Activated CD4-positive, alpha-beta T cell treated with anti-CD3 and anti-CD28 coated beads, Interleukin-2, amount 50 U/mL, for 24 hours (primary cell): Measurements from ENCODE around the gene THEM4.
A peak's percentile ranks its signal among the peaks of the same experiment; 100 is the strongest.

Experiments used
- DNase-seq, 2 donors: peaks; one replicate each; pipeline ENCODE4 v3.0.0-alpha.2; 2020; ENCODE audit warnings: low read depth in 1 of 2, low spot score in 1 of 2

Gene THEM4

GRCh38 chr1:151909167-151910149 lies at the start of gene THEM4:
Gene THEM4, minus strand, starts transcription at chr1:151909511. Its CDS starts 53 bp downstream, at chr1:151909458.
- peak; percentile 90 to 92 for DNase-seq

- no peak for DNase-seq
Measured at GRCh38 chr1:151958959-151959358, 49.6 kb upstream of the THEM4 start.

- DNase-seq = no peak
Measured at GRCh38 chr1:151956957-151957497, 47.7 kb upstream of the THEM4 start.

DNA sequence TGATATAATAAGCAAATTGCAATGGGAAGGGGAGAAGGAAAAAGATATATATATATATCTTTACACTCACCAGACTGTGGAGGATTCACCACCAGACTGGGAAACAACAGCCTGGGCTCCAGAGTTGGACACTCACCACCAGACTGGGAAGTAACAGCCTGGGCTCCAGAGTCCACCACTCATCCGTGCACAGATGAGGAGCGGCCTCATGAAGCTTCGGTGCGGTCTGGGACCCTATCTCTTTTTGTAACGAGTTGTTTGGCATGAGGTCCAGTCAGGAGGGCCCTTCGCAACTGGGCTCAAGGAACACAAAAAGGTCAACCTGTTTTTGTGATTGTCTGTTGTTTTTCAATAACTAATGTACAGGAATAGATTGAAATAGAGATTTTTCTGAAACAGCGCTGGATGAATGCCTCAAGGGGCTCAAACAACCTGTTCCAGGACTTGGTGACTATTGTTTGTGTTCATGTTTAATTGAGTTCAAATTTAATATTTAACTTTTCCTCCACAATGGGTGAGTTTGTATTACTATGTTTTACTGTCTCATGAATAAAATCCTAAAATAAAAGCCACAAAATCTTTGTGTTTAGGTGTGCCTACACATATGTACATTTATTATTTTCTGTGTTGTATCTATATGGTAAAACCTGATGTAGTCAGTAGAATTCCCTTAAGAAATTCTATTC lies 44.2 kb upstream of the THEM4 start:
- DNase-seq = no peak

DNA sequence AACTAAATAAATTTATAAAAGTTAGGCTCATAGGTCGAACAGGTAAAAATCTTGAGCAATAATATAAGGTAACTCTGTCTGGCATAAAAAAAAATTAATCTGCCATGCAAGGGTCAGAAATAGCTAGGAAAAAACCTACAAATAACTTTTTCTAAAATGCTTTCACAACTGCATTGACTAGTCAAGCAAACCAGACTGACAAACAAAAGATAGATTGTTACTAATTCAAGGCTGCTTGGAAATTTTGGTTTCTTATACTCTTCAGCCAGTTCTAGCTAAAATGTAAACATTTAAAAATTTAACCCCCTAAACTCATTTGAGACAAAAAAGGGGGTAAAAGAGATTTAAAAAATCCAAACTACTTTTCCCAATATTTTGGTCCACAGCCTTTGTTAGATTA lies 43.5 kb upstream of the THEM4 start:
- no peak for DNase-seq

DNA sequence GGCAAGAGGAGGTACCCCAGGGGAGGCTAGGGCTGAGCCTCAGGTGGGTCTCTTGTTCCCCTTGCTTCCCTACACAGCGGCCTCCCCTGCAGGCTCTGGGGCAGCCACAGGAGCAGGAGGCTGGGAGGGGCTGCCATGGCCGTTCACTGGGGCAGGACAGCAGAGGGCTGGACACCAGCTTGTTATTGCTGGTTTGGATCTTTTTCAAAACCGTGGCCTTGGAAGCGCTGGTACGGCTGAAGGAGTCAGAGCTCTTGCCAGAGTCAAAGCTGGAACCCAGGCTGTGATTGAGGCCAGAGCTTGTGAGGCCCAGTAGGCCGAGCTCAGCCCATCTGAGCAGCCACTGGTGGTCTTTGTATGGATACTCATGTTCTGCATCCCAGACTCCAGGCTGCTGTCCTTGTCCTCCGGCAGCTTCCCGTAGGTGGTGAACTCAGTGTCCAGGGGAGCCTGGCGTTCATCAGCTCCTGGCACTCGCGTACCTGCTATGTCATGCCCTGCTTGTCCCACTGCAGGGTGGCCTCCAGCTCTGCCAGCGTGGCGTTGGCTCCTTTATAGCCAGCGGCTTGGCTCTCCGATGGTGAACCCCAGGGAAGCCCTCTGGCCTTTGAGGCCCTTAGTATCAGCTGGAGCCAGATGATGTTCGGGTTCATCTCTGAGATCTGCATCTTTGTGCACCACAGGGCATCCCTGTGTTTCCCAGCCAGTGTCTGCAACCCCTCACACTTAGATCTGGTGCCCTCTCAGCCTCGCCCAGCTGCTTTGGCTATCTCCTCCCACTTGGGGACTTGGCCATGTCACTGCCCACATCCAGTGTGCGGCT lies 40.3 kb upstream of the THEM4 start:
- DNase-seq = no peak

- DNase-seq = no peak
Measured at GRCh38 chr1:151948506-151948905, 39.2 kb upstream of the THEM4 start.

DNA sequence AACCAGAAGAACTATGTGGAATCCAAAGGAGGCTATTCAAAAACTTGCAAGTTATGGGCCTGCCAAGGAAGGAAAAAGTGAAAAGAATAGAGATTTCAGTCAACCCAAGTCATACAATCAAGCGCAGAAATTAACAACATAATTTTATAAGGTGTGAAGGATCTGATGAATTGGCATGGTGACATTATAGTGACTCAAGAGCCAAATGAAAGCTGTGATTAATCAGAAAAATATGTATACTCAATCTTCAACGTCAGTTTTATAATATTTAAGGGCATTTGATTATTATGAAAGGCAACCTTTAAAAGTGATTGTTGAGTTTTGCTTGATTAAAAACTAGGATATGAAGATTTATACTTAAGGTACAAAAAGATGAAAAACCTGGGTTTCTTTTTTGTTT lies 37.8 kb upstream of the THEM4 start:
- no peak for DNase-seq

DNA sequence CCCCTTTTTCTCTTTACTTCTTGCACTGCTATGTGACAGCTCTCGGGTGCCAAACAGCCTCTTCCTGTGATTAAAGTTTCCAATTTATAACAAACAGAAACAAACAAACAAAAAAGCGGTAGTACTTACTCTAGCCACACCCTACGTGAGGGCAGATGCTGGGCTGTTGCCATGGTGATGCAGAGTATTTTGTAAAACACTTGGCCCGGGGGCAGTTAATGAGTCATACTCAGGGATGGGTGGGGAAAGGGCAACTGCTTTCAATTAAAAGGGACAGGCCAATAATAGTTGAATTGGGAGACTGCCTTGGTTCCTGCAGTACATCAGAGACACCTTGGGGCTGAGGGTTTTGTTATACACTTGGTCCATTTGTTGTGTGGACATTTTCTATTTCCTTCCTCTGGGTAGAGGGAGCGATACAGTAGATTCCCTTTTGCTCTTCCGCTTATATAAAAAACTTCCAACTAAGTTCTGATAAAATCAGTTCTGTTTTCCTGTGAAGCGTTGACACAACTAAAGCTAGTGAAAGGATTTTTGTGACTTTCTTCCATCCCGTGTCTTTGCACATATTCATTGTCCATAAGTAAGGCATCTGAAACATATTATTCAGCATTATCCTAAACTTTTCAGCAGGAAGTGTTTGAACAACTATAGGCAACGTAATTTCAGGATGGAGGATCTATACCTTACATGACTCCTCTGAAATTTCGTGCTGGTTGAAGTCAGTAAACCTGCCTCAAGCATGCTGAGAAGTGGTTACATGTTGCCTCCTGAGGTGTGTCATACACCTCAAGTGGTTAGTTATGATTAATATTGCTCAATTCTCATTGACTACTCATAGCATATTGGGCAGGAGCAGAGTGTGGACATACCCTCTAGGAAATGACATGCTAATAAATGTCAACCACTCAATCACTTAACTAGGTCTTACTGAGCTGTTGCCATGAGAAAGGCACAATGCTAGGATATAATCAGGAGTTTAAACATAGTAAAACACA lies 36.7 kb upstream of the THEM4 start:
- peak; percentile 24 to 74 for DNase-seq

DNA sequence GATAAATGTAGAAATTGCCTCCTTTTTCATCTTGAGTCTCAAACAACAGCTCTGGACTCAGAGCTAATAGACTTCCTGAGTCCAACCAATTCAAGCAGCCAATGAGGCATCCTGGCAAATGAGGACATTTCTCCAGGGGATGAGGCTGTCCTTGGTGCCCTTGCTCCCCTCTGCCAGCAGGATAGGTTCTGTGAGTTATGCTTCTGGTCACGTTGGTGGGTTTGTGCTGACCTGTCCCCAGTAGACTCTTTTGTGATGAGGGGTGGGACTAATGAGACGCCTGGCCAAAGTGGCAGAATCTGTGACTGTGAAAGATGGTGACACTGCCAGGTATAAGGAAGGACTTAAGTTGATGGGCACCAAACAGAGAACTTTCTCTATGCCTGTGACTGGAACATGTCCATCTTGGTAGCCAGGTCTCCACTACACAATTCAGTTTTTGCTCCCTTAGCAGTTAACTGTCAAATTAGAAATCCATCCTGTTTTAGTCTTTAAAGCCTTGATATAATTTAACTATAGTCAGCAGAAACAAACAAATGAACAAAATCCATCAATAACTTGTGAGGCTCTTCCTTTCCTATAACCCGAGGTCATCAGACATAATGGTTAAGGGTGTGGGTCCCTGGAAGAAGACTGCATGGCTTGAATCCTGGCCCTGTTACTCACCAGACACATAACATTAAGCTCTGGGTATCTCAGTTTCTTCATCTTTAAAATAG lies 35.7 kb upstream of the THEM4 start:
- DNase-seq = no peak

DNA sequence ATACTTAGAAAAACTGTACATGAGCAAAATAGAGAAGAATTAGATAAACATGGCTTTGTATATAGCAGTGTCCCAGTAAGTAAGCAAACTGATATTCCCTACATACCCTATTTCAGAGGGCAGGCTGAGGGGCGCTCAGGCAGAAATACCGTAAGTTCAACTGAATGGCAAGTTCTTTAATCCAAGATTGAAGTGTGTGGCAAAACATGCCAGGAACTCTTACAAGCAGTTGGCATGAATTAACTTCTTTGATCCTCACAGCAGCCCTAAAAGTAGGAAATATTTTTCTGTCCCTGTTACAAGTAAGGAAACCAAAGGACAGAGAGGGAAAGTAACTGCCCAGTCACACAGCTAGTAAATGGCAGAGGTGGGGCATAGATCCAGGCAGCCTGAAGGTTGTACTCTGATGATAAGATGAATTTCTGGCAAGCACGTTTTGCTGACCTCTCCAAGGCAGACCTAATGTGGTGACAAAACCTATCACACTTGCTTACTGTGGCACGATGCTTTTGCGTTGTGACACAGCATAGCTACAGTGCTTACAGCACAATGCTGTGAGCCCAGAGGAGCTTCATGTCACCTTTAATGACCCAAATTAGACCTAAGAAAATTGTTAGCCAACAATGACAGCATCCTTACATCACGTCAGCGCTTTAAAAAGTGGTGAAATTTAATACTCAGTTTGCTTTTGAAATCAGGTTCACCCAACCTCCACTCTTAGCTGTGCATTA lies 35.0 kb upstream of the THEM4 start:
- DNase-seq = no peak

DNA sequence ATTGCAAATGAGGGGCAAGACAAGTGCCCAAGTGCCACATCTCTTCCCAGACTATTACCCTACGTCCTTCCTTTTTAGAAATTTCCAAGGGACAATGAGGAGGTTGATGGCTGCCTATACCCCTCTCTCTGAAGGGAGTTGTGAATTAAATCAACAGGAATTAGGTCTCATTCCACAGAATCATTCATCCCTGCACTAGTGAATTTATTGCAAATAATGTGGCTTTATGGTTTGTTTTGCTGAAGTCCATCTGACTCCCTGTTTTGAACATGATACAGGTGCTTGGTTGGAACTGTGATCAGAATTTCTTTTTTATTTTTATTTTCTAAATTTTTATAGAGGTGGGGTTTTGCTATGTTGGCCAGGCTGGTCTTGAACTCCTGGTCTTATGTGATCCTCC lies 34.3 kb upstream of the THEM4 start:
- DNase-seq = no peak

- no peak for DNase-seq
Measured at GRCh38 chr1:151942882-151943281, 33.6 kb upstream of the THEM4 start.

- DNase-seq = no peak
Measured at GRCh38 chr1:151940541-151940940, 31.2 kb upstream of the THEM4 start.

DNA sequence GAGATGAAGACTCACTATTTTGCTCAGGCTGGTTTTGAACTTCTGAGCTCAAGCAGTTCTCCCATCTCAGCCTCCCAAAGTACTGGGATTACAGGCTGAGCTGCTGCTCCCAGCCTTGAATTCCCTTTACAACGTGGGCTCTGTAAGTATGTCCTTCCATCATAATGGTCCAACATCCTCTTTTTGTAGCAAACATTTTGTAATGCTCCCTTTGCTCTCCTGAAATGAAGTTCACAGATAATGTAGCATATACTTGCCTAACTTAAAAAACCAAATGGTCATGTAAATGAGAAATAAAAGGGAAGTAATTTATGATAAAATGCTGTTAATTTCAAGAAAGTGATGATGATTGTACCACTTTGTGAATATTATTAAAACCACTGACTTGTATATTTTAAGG lies 30.5 kb upstream of the THEM4 start:
- DNase-seq = no peak

DNA sequence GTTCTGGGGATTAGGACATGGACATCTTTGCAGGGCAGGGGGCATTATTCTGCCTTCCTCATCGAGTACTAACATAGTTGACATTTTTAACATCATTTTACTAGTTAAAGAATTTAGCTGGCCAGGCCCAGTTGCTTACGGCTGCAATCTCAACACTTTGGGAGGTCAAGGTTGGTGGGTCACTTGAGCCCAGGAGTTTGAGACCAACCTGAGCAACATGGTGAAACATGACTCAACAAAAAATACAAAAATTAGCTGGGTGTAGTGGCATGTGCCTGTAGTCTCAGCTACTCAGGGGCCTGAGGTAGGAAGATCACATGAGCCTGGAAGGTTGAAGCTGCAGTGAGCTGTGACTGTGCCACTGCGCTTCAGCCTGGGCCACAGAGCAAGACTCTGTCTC lies 29.8 kb upstream of the THEM4 start:
- no peak for DNase-seq

GRCh38 chr1:151936653-151937052 lies 27.3 kb upstream of the THEM4 start:
- DNase-seq = no peak

DNA sequence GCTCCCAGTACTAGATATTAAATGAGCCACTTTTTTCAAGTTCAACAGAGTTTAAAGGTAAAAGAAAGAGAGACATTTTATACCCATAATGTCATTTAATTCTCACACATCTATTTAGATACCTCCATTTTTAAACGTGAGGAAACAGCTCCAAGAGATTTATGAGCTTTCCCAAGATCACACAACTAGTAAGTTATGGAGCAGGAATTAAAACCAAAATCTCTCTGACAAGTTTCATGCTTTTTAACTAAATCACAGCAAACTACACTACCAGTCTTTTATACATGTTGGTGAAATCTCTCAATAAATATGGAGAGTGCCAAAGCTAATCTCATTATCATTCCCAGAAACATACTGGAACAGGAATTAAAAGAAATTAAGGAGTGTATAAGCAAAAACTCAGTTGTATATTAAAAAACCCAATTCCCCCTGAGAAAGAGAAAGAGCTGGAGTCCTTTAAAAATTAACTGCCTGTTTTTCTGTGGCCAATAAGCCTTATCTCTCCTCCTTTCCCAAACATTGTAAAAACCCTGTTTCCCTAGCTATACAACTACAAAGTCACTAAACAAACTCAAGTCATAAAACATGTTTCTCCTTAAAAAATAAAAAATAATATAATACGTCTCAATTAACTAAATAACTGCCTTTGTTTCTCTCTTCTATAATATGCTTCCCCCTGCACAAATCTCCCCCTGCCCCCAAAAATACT lies 26.7 kb upstream of the THEM4 start:
- no peak for DNase-seq
